Kidney (tissue), 14 donors: Measurements from ENCODE around the gene SH2D4B. TPM values are rescaled to one million over a fixed set of nuclear protein-coding genes. Genes with fewer than 3 reads are reported as not detected.

Source experiments
- DNase-seq, 5 donors: peaks; one replicate each; pipeline ENCODE4 v3.0.0-alpha.2; 2013 to 2020
- FAIRE-seq: peaks from 2 replicates; lab custom pipeline; 2012; peaks lifted over from hg19 to GRCh38; lab: Jason Lieb, UNC
- H3K27ac ChIP-seq, 2 donors: one replicate each; pipeline ENCODE4 v1.7.0; 2013; ENCODE audit warnings: low read depth in 2 of 2, low read length in 2 of 2, inconsistent platforms in 1 of 2
- H3K27me3 ChIP-seq: one replicate; pipeline ENCODE4 v1.7.1; 2013; ENCODE audit warnings: low read length, inconsistent platforms; ENCODE audit not compliant: control insufficient read depth, insufficient read depth
- H3K36me3 ChIP-seq, 3 donors: one replicate each; pipeline versions ENCODE4 v1.7.0 to v1.7.1; 2013; ENCODE audit warnings: low read length in 3 of 3, control low read depth in 1 of 3, inconsistent platforms in 1 of 3; ENCODE audit not compliant: insufficient read depth in 3 of 3, control insufficient read depth in 2 of 3
- H3K4me1 ChIP-seq, 3 donors: one replicate each; pipeline versions ENCODE4 v1.7.0 to v1.7.1; 2013; ENCODE audit warnings: low read length in 3 of 3, inconsistent platforms in 1 of 3, low read depth in 1 of 3; ENCODE audit not compliant: control insufficient read depth in 2 of 3, insufficient read depth in 2 of 3
- H3K4me3 ChIP-seq, 3 donors: one replicate each; pipeline versions ENCODE4 v1.7.0 to v1.8.1; 2013; ENCODE audit warnings: low read length in 3 of 3, control low read depth in 1 of 3, inconsistent platforms in 1 of 3
- H3K9ac ChIP-seq, 3 donors: one replicate each; pipeline versions ENCODE4 v1.7.0 to v1.7.1; 2013; ENCODE audit warnings: low read length in 3 of 3, control low read depth in 1 of 3, inconsistent platforms in 1 of 3
- H3K9me3 ChIP-seq, 3 donors: one replicate each; pipeline versions ENCODE4 v1.7.0 to v1.7.1; 2013; ENCODE audit warnings: low read length in 3 of 3, control low read depth in 1 of 3, inconsistent platforms in 1 of 3; ENCODE audit not compliant: control insufficient read depth in 2 of 3, insufficient read depth in 1 of 3
- CTCF ChIP-seq: IDR thresholded peaks from 3 replicates; pipeline ENCODE4 v1.5.1; 2012; ENCODE audit warnings: mild to moderate bottlenecking, moderate library complexity, borderline replicate concordance; ENCODE audit not compliant: insufficient read depth; ENCODE audit errors: extremely low read depth
- intact Hi-C: fragments of 100-400 bp; cut with DNase I; formaldehyde crosslinking; loops from one replicate; pipeline ENCODE4 v1.11.1; 2022
- polyA plus RNA-seq: library from polyadenylated mRNA; stranded (reverse); fragments of 350-450 nt; fragmentation: Illumina TruSeq; extraction: RNeasy Lipid Tissue Mini Kit (QIAGEN cat#74804); gene quantifications from one replicate; pipeline ENCODE4 v1.2.3, GENCODE V29; 2014; ENCODE audit warnings: low read depth, low replicate concordance; ENCODE audit not compliant: insufficient read depth
- total RNA-seq: library from RNA; stranded (reverse); fragmentation: NEBNext Ultra II Directional; extraction: Animal tissue kit (Norgen Biotek cat#: 25700); gene quantifications from one replicate; pipeline ENCODE4 v1.2.1, GENCODE V29; 2021
- donor health status: control.
- donor health status: control.
- donor health status: control.
- donor health status: control.
- donor health status: control.
- donor health status: DM: yes; HTN: yes; CAD: no.
- donor health status: Normal renal cell carcinoma (clear cell type).

The SH2D4B gene
- total and polyA plus RNA-seq, 2 donors from 2014 or later = 0.09 TPM; not detected in 1

- Histone ChIP-seq H3K4me3 (no peak overlapping the region), H3K4me1 (peaks cover 4 to 80% (median 61%) of the 10 kb centered on the region in 3 donors), H3K36me3 (peaks cover 0 to 7% (median 0%) of the 10 kb centered on the region in 3 donors), H3K27ac (peak overlapping the region in 1 of 2 donors; percentile 49), H3K9me3 (no peaks in the 10 kb centered on the region), H3K27me3 (no peaks in the 10 kb centered on the region), H3K9ac (no peak overlapping the region)
- intact Hi-C loops = loop anchor here (5.0 kb wide), 1 partner anchor 45 kb away; no protein-coding TSS in a partner anchor
- DNase-seq (peak in 1 of 5 donors; percentile 18), FAIRE-seq (no peak)
- TF ChIP-seq CTCF = no peak
Measured at GRCh38 chr10:80501913-80502521, 35.7 kb upstream of the SH2D4B start.

- FAIRE-seq (no peak), DNase-seq (peak in 1 of 5 donors; percentile 27)
- Histone ChIP-seq H3K9me3 (no peaks in the 10 kb centered on the region), H3K36me3 (peaks cover 0 to 7% (median 0%) of the 10 kb centered on the region in 3 donors), H3K27ac (peak overlapping the region in 1 of 2 donors; percentile 23), H3K27me3 (no peaks in the 10 kb centered on the region), H3K4me3 (no peak overlapping the region), H3K9ac (peak overlapping the region in 1 of 3 donors; percentile 2), H3K4me1 (peaks cover 4 to 73% (median 52%) of the 10 kb centered on the region in 3 donors)
- intact Hi-C loops = loop anchor here (5.0 kb wide), 1 partner anchor 46 kb away; no protein-coding TSS in a partner anchor
- TF ChIP-seq CTCF = no peak
Measured at GRCh38 chr10:80502621-80503583, 34.8 kb upstream of the SH2D4B start.

GRCh38 chr10:80503584-80504157 lies 34.0 kb upstream of the SH2D4B start:
- TF ChIP-seq CTCF = no peak
- Histone ChIP-seq H3K4me3 (no peak overlapping the region), H3K4me1 (peaks cover 4 to 69% (median 44%) of the 10 kb centered on the region in 3 donors), H3K27ac (peak overlapping the region in 1 of 2 donors; percentile 68), H3K9ac (peak overlapping the region in 1 of 3 donors; percentile 2), H3K27me3 (no peaks in the 10 kb centered on the region), H3K9me3 (no peaks in the 10 kb centered on the region), H3K36me3 (peaks cover 0 to 10% (median 0%) of the 10 kb centered on the region in 3 donors)
- intact Hi-C loops = loop anchor here (5.0 kb wide), 1 partner anchor 46 kb away; no protein-coding TSS in a partner anchor
- DNase-seq (no peak), FAIRE-seq (no peak)
